CD14-positive monocyte (primary cell): ENCODE data around the gene ZRANB1. TPM values are rescaled to one million over a fixed set of nuclear protein-coding genes. Genes with fewer than 3 reads are reported as not detected.

Source experiments
- DNase-seq, 3 donors: peaks; one replicate each; pipeline ENCODE4 v3.0.0-alpha.2; 2011 to 2022
- H2AFZ ChIP-seq: 2 replicates; pipeline ENCODE4 v1.6.0; 2012; ENCODE audit warnings: mild to moderate bottlenecking, low read depth, low read length, inconsistent platforms; ENCODE audit not compliant: insufficient read depth, poor library complexity, severe bottlenecking
- H3K27ac ChIP-seq, 2 donors: 1 replicate in 1 of 2; 2 replicates in 1 of 2; pipeline ENCODE4 v1.5.1; 2012 to 2013; ENCODE audit warnings: low read length in 2 of 2, control low read depth in 1 of 2, inconsistent platforms in 1 of 2, low read depth in 1 of 2, mild to moderate bottlenecking in 1 of 2
- H3K27me3 ChIP-seq, 2 donors: one replicate each; pipeline versions ENCODE4 v1.6.0 to v1.6.1; 2011 to 2013; ENCODE audit warnings: low read length in 2 of 2; ENCODE audit not compliant: control insufficient read depth in 2 of 2, insufficient read depth in 2 of 2
- H3K36me3 ChIP-seq, 2 donors: replicated peaks in 1 of 2; 1 replicate in 1 of 2; 2 replicates in 1 of 2; pipeline versions ENCODE4 v1.5.1 to v1.6.1; 2012 to 2013; ENCODE audit warnings: low read length in 2 of 2, control low read depth in 1 of 2, inconsistent platforms in 1 of 2, mild to moderate bottlenecking in 1 of 2; ENCODE audit not compliant: insufficient read depth in 2 of 2, control insufficient read depth in 1 of 2
- H3K4me1 ChIP-seq, 2 donors: 1 replicate in 1 of 2; 2 replicates in 1 of 2; pipeline versions ENCODE4 v1.5.1 to v1.6.1; 2012 to 2013; ENCODE audit warnings: low read length in 2 of 2, control low read depth in 1 of 2, inconsistent platforms in 1 of 2, mild to moderate bottlenecking in 1 of 2, moderate library complexity in 1 of 2; ENCODE audit not compliant: insufficient read depth in 2 of 2, control insufficient read depth in 1 of 2
- H3K4me2 ChIP-seq: replicated peaks from 2 replicates; pipeline ENCODE3; 2012; ENCODE audit warnings: low read length, moderate library complexity, mild to moderate bottlenecking; ENCODE audit not compliant: poor library complexity, severe bottlenecking; ENCODE audit errors: extremely low read depth
- H3K4me3 ChIP-seq, 3 experiments: fragments of 200-600 bp in 1 of 3; sonication (generic) in 1 of 3; replicated peaks in 1 of 3; 1 replicate in 2 of 3; 2 replicates in 1 of 3; pipeline ENCODE4 v1.5.1; 2011 to 2013; ENCODE audit warnings: low read length in 3 of 3, mild to moderate bottlenecking in 3 of 3, control low read depth in 2 of 3, low read depth in 2 of 3, inconsistent platforms in 1 of 3, moderate library complexity in 1 of 3
- H3K79me2 ChIP-seq: 2 replicates; pipeline ENCODE4 v1.6.0; 2012; ENCODE audit warnings: mild to moderate bottlenecking, control low read depth, inconsistent platforms, low read length, moderate library complexity; ENCODE audit not compliant: insufficient read depth
- H3K9ac ChIP-seq: 2 replicates; pipeline ENCODE4 v1.6.0; 2017; ENCODE audit warnings: low read length, mild to moderate bottlenecking; ENCODE audit not compliant: insufficient read depth, poor library complexity, severe bottlenecking
- H3K9me3 ChIP-seq, 2 donors: replicated peaks in 1 of 2; 1 replicate in 1 of 2; 2 replicates in 1 of 2; pipeline versions ENCODE4 v1.5.1 to v1.6.1; 2012 to 2013; ENCODE audit warnings: low read length in 2 of 2, control low read depth in 1 of 2; ENCODE audit not compliant: control insufficient read depth in 1 of 2, insufficient read depth in 1 of 2
- H4K20me1 ChIP-seq: 2 replicates; pipeline ENCODE4 v1.6.0; 2012; ENCODE audit warnings: mild to moderate bottlenecking, low read length, control low read depth, moderate library complexity; ENCODE audit not compliant: insufficient read depth
- H3K27ac Mint-ChIP-seq, 7 donors: one replicate each; pipeline ENCODE4 v1.8.0; 2020; ENCODE audit warnings: mild to moderate bottlenecking in 7 of 7, mixed read lengths in 7 of 7, moderate library complexity in 6 of 7, inconsistent platforms in 2 of 7
- H3K27me3 Mint-ChIP-seq, 3 donors: one replicate each; pipeline ENCODE4 v1.8.0; 2021 to 2022; ENCODE audit warnings: low read depth in 3 of 3, mild to moderate bottlenecking in 3 of 3, mixed read lengths in 3 of 3, moderate library complexity in 3 of 3, inconsistent platforms in 1 of 3
- H3K36me3 Mint-ChIP-seq, 2 donors: one replicate each; pipeline ENCODE4 v1.8.0; 2020; ENCODE audit warnings: mixed read lengths in 2 of 2, inconsistent platforms in 1 of 2, mild to moderate bottlenecking in 1 of 2
- H3K4me1 Mint-ChIP-seq: one replicate; pipeline ENCODE4 v1.8.0; 2020; ENCODE audit warnings: mild to moderate bottlenecking, mixed read lengths
- H3K4me3 Mint-ChIP-seq, 2 donors: one replicate each; pipeline ENCODE4 v1.8.0; 2020; ENCODE audit warnings: mild to moderate bottlenecking in 2 of 2, mixed read lengths in 2 of 2, moderate library complexity in 1 of 2
- H3K9me3 Mint-ChIP-seq, 7 donors: one replicate each; pipeline ENCODE4 v1.8.0; 2020 to 2022; ENCODE audit warnings: mixed read lengths in 7 of 7, mild to moderate bottlenecking in 6 of 7, moderate library complexity in 6 of 7, inconsistent platforms in 2 of 7
- CTCF ChIP-seq: fragments of 200-600 bp; IDR thresholded peaks from one replicate; pipeline ENCODE4 v1.8.0; 2022; ENCODE audit warnings: antibody characterized with exemption, mild to moderate bottlenecking
- WGBS: methylation state at CpG from one replicate; pipeline ENCODE4 v1.1.5; 2013; ENCODE audit warnings: missing lambda C conversion rate; ENCODE audit not compliant: insufficient coverage; 5-methylcytosine and 5-hydroxymethylcytosine counted together
- intact Hi-C, 2 donors: fragments of 100-400 bp; cut with micrococcal nuclease; formaldehyde crosslinking; loops; one replicate each; pipeline versions ENCODE4 v1.15.0 to v1.15.1; 2023
- polyA plus RNA-seq, 3 donors: library from polyadenylated mRNA; depleted of rRNA in 1 of 3; unstranded in 2 of 3; stranded (reverse) in 1 of 3; fragments of 300-500 nt in 2 of 3; fragments of >200 nt in 1 of 3; fragmentation: Illumina TruSeq in 2 of 3; gene quantifications; 1 replicate in 2 of 3; 2 replicates in 1 of 3; pipeline ENCODE4 v1.2.3, GENCODE V29; 2012 to 2021

Gene ZRANB1
- polyA plus RNA-seq, 3 donors, result 2.7 to 5.6 (median 3.1) TPM

GRCh38 chr10:124955243-124955642 is 13.3 kb downstream of the ZRANB1 start:
- peaks cover 0 to 1% (median 0%) of the 10 kb centered on the region in 3 donors for H3K27me3 Mint-ChIP-seq
- no peak overlapping the region for H2AFZ ChIP-seq
- H3K9ac ChIP-seq, result no peak overlapping the region
- H3K36me3 ChIP-seq, result no peaks in the 10 kb centered on the region
- no peak overlapping the region for H3K27ac ChIP-seq
- H3K36me3 Mint-ChIP-seq, result peaks cover 15 to 16% of the 10 kb centered on the region in 2 donors
- no peaks in the 10 kb centered on the region for H3K9me3 ChIP-seq
- H3K4me3 Mint-ChIP-seq, result no peak overlapping the region
- peaks cover 0 to 2% (median 0%) of the 10 kb centered on the region in 7 donors for H3K9me3 Mint-ChIP-seq
- no peaks in the 10 kb centered on the region for H3K27me3 ChIP-seq
- no peak for DNase-seq
- peaks cover 30% of the 10 kb centered on the region for H3K4me1 Mint-ChIP-seq
- H3K4me3 ChIP-seq, result no peak overlapping the region
- H3K79me2 ChIP-seq, result peaks cover 71% of the 10 kb centered on the region
- no peak for TF ChIP-seq CTCF
- 95% methylated on average over 4 of the region's 7 CpGs for WGBS
- intact Hi-C loops, result no loop called here
- H4K20me1 ChIP-seq, result peaks cover 81% of the 10 kb centered on the region
- no peak overlapping the region for H3K27ac Mint-ChIP-seq
- H3K4me1 ChIP-seq, result peaks cover 18 to 24% of the 10 kb centered on the region in 2 donors
- H3K4me2 ChIP-seq, result no peak overlapping the region

GRCh38 chr10:124955868-124956267 is 13.9 kb downstream of the ZRANB1 start:
- H3K4me3 ChIP-seq, result no peak overlapping the region
- 99% methylated on average over 6 of the region's 10 CpGs for WGBS
- no peaks in the 10 kb centered on the region for H3K9me3 ChIP-seq
- Mint-ChIP-seq H3K9me3 (peaks cover 0 to 2% (median 0%) of the 10 kb centered on the region in 7 donors), H3K4me3 (no peak overlapping the region), H3K36me3 (peaks cover 15 to 16% of the 10 kb centered on the region in 2 donors), H3K4me1 (peaks cover 33% of the 10 kb centered on the region), H3K27me3 (peaks cover 0 to 1% (median 0%) of the 10 kb centered on the region in 3 donors), H3K27ac (no peak overlapping the region)
- no peak for DNase-seq
- TF ChIP-seq CTCF, result no peak
- peaks cover 81% of the 10 kb centered on the region for H4K20me1 ChIP-seq
- H3K27me3 ChIP-seq, result no peaks in the 10 kb centered on the region
- no peak overlapping the region for H3K9ac ChIP-seq
- no peak overlapping the region for H3K4me2 ChIP-seq
- H3K36me3 ChIP-seq, result no peaks in the 10 kb centered on the region
- H2AFZ ChIP-seq, result no peak overlapping the region
- H3K27ac ChIP-seq, result no peak overlapping the region
- peaks cover 71% of the 10 kb centered on the region for H3K79me2 ChIP-seq
- H3K4me1 ChIP-seq, result peaks cover 18 to 24% of the 10 kb centered on the region in 2 donors
- intact Hi-C loops, result no loop called here
